ENCODE data around the gene PPP2R2D.

Gene PPP2R2D

DNA sequence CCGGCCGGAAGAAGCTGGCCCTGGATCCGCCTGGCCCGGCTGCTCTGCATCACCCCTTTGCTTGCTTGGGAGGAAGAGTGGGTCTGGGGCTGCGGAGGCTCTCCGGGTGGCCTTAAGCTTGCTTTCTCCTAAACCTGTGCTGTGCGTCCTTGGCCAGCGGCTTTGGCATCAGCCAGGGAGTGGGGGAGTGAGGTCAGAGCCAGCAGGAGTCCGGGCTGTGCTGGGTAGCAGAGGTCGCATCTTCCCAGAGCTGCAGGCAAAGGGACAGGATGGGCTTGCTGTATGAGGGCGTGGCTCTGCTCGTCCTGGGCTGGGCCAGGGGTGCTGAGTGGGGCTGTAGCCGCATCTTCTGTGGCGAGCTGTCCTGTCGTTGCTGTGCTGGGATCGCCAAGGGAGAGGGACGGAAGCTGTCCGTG, 59.8 kb downstream of the PPP2R2D start:
- no peaks in the 10 kb centered on the region for H3K79me2 ChIP-seq (ENCODE audit: control insufficient read depth, insufficient read depth, low read length)
- no peak for DNase-seq
- H3K9ac ChIP-seq (ENCODE audit: low read length): no peak overlapping the region
- no peaks in the 10 kb centered on the region for H3K27me3 ChIP-seq (ENCODE audit: insufficient read depth, low read length, poor library complexity)
- no peak overlapping the region for H2AK5ac ChIP-seq (ENCODE audit: low read length)
- no peak overlapping the region for H3K4me2 ChIP-seq (ENCODE audit: low read length)
- H3K27ac ChIP-seq (ENCODE audit: low read depth, low read length): no peak overlapping the region
- H2BK5ac ChIP-seq (ENCODE audit: low read length): no peak overlapping the region
- H4K5ac ChIP-seq (ENCODE audit: low read length): no peak overlapping the region
- H3K4ac ChIP-seq (ENCODE audit: low read depth, low read length): no peak overlapping the region
- no peak overlapping the region for H3K23ac ChIP-seq (ENCODE audit: low read length)
- no peak overlapping the region for H3K18ac ChIP-seq (ENCODE audit: low read length)
- no peak overlapping the region for H2BK15ac ChIP-seq (replicated peaks; ENCODE audit: low read depth)
- no CpG with 5 or more reads among the region's 18 CpGs for WGBS (ENCODE audit: extremely low coverage, insufficient coverage, low lambda C conversion rate)
- no peak overlapping the region for H4K8ac ChIP-seq (ENCODE audit: low read depth, low read length)
- H3K56ac ChIP-seq (ENCODE audit: low read length): no peak overlapping the region
- H3K79me1 ChIP-seq (ENCODE audit: low read length): no peaks in the 10 kb centered on the region
- no peak overlapping the region for H3K4me3 ChIP-seq (ENCODE audit: low read length)
- H3K4me1 ChIP-seq (ENCODE audit: control insufficient read depth, low read depth, low read length): no peaks in the 10 kb centered on the region
- no peak overlapping the region for H2BK120ac ChIP-seq (ENCODE audit: low read depth, low read length)
- peaks cover 13% of the 10 kb centered on the region for H3K36me3 ChIP-seq (ENCODE audit: control insufficient read depth, insufficient read depth, low read length)

GRCh38 chr10:131961047-131961776, 60.4 kb downstream of the PPP2R2D start:
- H2BK120ac ChIP-seq (ENCODE audit: low read depth, low read length): no peak overlapping the region
- H2BK15ac ChIP-seq (replicated peaks; ENCODE audit: low read depth): no peak overlapping the region
- no peak overlapping the region for H4K8ac ChIP-seq (ENCODE audit: low read depth, low read length)
- H4K5ac ChIP-seq (ENCODE audit: low read length): no peak overlapping the region
- no peak overlapping the region for H3K23ac ChIP-seq (ENCODE audit: low read length)
- no peak overlapping the region for H3K4me3 ChIP-seq (ENCODE audit: low read length)
- no peak overlapping the region for H3K27ac ChIP-seq (ENCODE audit: low read depth, low read length)
- H3K4me2 ChIP-seq (ENCODE audit: low read length): no peak overlapping the region
- no peaks in the 10 kb centered on the region for H3K4me1 ChIP-seq (ENCODE audit: control insufficient read depth, low read depth, low read length)
- peaks cover 12% of the 10 kb centered on the region for H3K36me3 ChIP-seq (ENCODE audit: control insufficient read depth, insufficient read depth, low read length)
- WGBS (ENCODE audit: extremely low coverage, insufficient coverage, low lambda C conversion rate): no CpG with 5 or more reads among the region's 26 CpGs
- no peaks in the 10 kb centered on the region for H3K27me3 ChIP-seq (ENCODE audit: insufficient read depth, low read length, poor library complexity)
- no peak for DNase-seq
- no peaks in the 10 kb centered on the region for H3K79me1 ChIP-seq (ENCODE audit: low read length)
- H3K4ac ChIP-seq (ENCODE audit: low read depth, low read length): no peak overlapping the region
- no peak overlapping the region for H3K56ac ChIP-seq (ENCODE audit: low read length)
- no peaks in the 10 kb centered on the region for H3K79me2 ChIP-seq (ENCODE audit: control insufficient read depth, insufficient read depth, low read length)
- H2BK5ac ChIP-seq (ENCODE audit: low read length): no peak overlapping the region
- no peak overlapping the region for H3K9ac ChIP-seq (ENCODE audit: low read length)
- H3K18ac ChIP-seq (ENCODE audit: low read length): no peak overlapping the region
- no peak overlapping the region for H2AK5ac ChIP-seq (ENCODE audit: low read length)

- Histone ChIP-seq H3K23ac (ENCODE audit: low read length) (no peak overlapping the region), H2BK15ac (replicated peaks; ENCODE audit: low read depth) (no peak overlapping the region), H2AK5ac (ENCODE audit: low read length) (no peak overlapping the region), H3K18ac (ENCODE audit: low read length) (no peak overlapping the region), H4K5ac (ENCODE audit: low read length) (no peak overlapping the region), H4K8ac (ENCODE audit: low read depth, low read length) (no peak overlapping the region), H3K79me2 (ENCODE audit: control insufficient read depth, insufficient read depth, low read length) (no peaks in the 10 kb centered on the region), H3K36me3 (ENCODE audit: control insufficient read depth, insufficient read depth, low read length) (peaks cover 8% of the 10 kb centered on the region), H3K4me1 (ENCODE audit: control insufficient read depth, low read depth, low read length) (no peaks in the 10 kb centered on the region), H3K4me2 (ENCODE audit: low read length) (no peak overlapping the region), H3K56ac (ENCODE audit: low read length) (no peak overlapping the region), H3K4ac (ENCODE audit: low read depth, low read length) (no peak overlapping the region), H3K4me3 (ENCODE audit: low read length) (no peak overlapping the region), H3K79me1 (ENCODE audit: low read length) (no peaks in the 10 kb centered on the region), H3K9ac (ENCODE audit: low read length) (no peak overlapping the region), H3K27me3 (ENCODE audit: insufficient read depth, low read length, poor library complexity) (no peaks in the 10 kb centered on the region), H3K27ac (ENCODE audit: low read depth, low read length) (no peak overlapping the region), H2BK120ac (ENCODE audit: low read depth, low read length) (no peak overlapping the region), H2BK5ac (ENCODE audit: low read length) (no peak overlapping the region)
- DNase-seq: no peak
- no CpG with 5 or more reads among the region's 32 CpGs for WGBS (ENCODE audit: extremely low coverage, insufficient coverage, low lambda C conversion rate)
Observed at GRCh38 chr10:131961777-131962662, 61.2 kb downstream of the PPP2R2D start.

- Histone ChIP-seq H3K4ac (ENCODE audit: low read depth, low read length) (no peak overlapping the region), H3K27ac (ENCODE audit: low read depth, low read length) (no peak overlapping the region), H3K4me1 (ENCODE audit: control insufficient read depth, low read depth, low read length) (no peaks in the 10 kb centered on the region), H3K79me1 (ENCODE audit: low read length) (no peaks in the 10 kb centered on the region), H3K4me2 (ENCODE audit: low read length) (no peak overlapping the region), H3K27me3 (ENCODE audit: insufficient read depth, low read length, poor library complexity) (no peaks in the 10 kb centered on the region), H4K8ac (ENCODE audit: low read depth, low read length) (no peak overlapping the region), H3K9ac (ENCODE audit: low read length) (no peak overlapping the region), H3K18ac (ENCODE audit: low read length) (no peak overlapping the region), H2BK15ac (replicated peaks; ENCODE audit: low read depth) (no peak overlapping the region), H3K79me2 (ENCODE audit: control insufficient read depth, insufficient read depth, low read length) (no peaks in the 10 kb centered on the region), H4K5ac (ENCODE audit: low read length) (no peak overlapping the region), H3K4me3 (ENCODE audit: low read length) (no peak overlapping the region), H2BK120ac (ENCODE audit: low read depth, low read length) (no peak overlapping the region), H3K36me3 (ENCODE audit: control insufficient read depth, insufficient read depth, low read length) (peaks cover 4% of the 10 kb centered on the region), H3K23ac (ENCODE audit: low read length) (no peak overlapping the region), H3K56ac (ENCODE audit: low read length) (no peak overlapping the region), H2AK5ac (ENCODE audit: low read length) (no peak overlapping the region), H2BK5ac (ENCODE audit: low read length) (no peak overlapping the region)
- no peak for DNase-seq
- no CpG with 5 or more reads among the region's 20 CpGs for WGBS (ENCODE audit: extremely low coverage, insufficient coverage, low lambda C conversion rate)
Observed at GRCh38 chr10:131963350-131963749, 62.5 kb downstream of the PPP2R2D start.

- Histone ChIP-seq H3K79me2 (ENCODE audit: control insufficient read depth, insufficient read depth, low read length) (no peaks in the 10 kb centered on the region), H3K36me3 (ENCODE audit: control insufficient read depth, insufficient read depth, low read length) (peaks cover 6% of the 10 kb centered on the region), H2BK5ac (ENCODE audit: low read length) (no peak overlapping the region), H3K23ac (ENCODE audit: low read length) (no peak overlapping the region), H2BK120ac (ENCODE audit: low read depth, low read length) (no peak overlapping the region), H3K56ac (ENCODE audit: low read length) (no peak overlapping the region), H3K4me1 (ENCODE audit: control insufficient read depth, low read depth, low read length) (no peaks in the 10 kb centered on the region), H4K5ac (ENCODE audit: low read length) (no peak overlapping the region), H3K18ac (ENCODE audit: low read length) (no peak overlapping the region), H3K27ac (ENCODE audit: low read depth, low read length) (no peak overlapping the region), H3K79me1 (ENCODE audit: low read length) (no peaks in the 10 kb centered on the region), H2BK15ac (replicated peaks; ENCODE audit: low read depth) (no peak overlapping the region), H3K4ac (ENCODE audit: low read depth, low read length) (no peak overlapping the region), H3K4me2 (ENCODE audit: low read length) (no peak overlapping the region), H2AK5ac (ENCODE audit: low read length) (no peak overlapping the region), H3K27me3 (ENCODE audit: insufficient read depth, low read length, poor library complexity) (no peaks in the 10 kb centered on the region), H4K8ac (ENCODE audit: low read depth, low read length) (no peak overlapping the region), H3K4me3 (ENCODE audit: low read length) (no peak overlapping the region), H3K9ac (ENCODE audit: low read length) (no peak overlapping the region)
- no peak for DNase-seq
- WGBS (ENCODE audit: extremely low coverage, insufficient coverage, low lambda C conversion rate): no CpG with 5 or more reads among the region's 9 CpGs
Observed at GRCh38 chr10:131963811-131964210, 63.0 kb downstream of the PPP2R2D start.

All from mesendoderm (in vitro differentiated cells).